GM18508 (cell line): ENCODE measurements around the gene YBX3.
"Not testable (repeated sequence)": the region's sequence is repeated elsewhere in the genome, so short reads cannot be mapped to it uniquely, and the experiment has no call there.

Experiments used
- ATAC-seq: cut with Tn5 transposase; IDR thresholded peaks from one replicate; pipeline ENCODE4 v1.9.1; 2021; ENCODE audit warnings: moderate number of reproducible peaks; ENCODE audit not compliant: insufficient read depth, unreplicated experiment

Gene YBX3

GRCh38 chr12:10722905-10723746, at the start of gene YBX3:
TSS of gene YBX3 (minus strand) at chr12:10723323. CDS start at chr12:10723111, 212 bp downstream.
- no peak for ATAC-seq

- ATAC-seq: no peak
Measured at GRCh38 chr12:10771132-10771733, 48.1 kb upstream of the YBX3 start.

GRCh38 chr12:10759657-10760056, 36.5 kb upstream of the YBX3 start:
- no peak for ATAC-seq

GRCh38 chr12:10756194-10756593, 33.1 kb upstream of the YBX3 start:
- ATAC-seq: no peak

GRCh38 chr12:10753059-10753458, 29.9 kb upstream of the YBX3 start:
- ATAC-seq: no peak

GRCh38 chr12:10750385-10750727, 27.2 kb upstream of the YBX3 start:
- ATAC-seq: no peak

GRCh38 chr12:10749700-10750384, 26.7 kb upstream of the YBX3 start:
- peak; percentile 78 for ATAC-seq

GRCh38 chr12:10747730-10748129, 24.6 kb upstream of the YBX3 start:
- ATAC-seq: no peak

- not testable (repeated sequence) for ATAC-seq
Measured at GRCh38 chr12:10743420-10743819, 20.3 kb upstream of the YBX3 start.

GRCh38 chr12:10741845-10742244, 18.7 kb upstream of the YBX3 start:
- ATAC-seq: no peak

GRCh38 chr12:10740182-10740581, 17.1 kb upstream of the YBX3 start:
- ATAC-seq: no peak

- ATAC-seq: no peak
Measured at GRCh38 chr12:10739157-10740118, 16.3 kb upstream of the YBX3 start.

GRCh38 chr12:10737249-10737648, 14.1 kb upstream of the YBX3 start:
- no peak for ATAC-seq

GRCh38 chr12:10736463-10736862, 13.3 kb upstream of the YBX3 start:
- ATAC-seq: no peak

GRCh38 chr12:10735428-10735827, 12.3 kb upstream of the YBX3 start:
- no peak for ATAC-seq

- ATAC-seq: no peak
Measured at GRCh38 chr12:10732549-10732948, 9.4 kb upstream of the YBX3 start.

GRCh38 chr12:10732066-10732465, 8.9 kb upstream of the YBX3 start:
- ATAC-seq: no peak

GRCh38 chr12:10730559-10730958, 7.4 kb upstream of the YBX3 start:
- ATAC-seq: no peak

GRCh38 chr12:10728091-10728490, 5.0 kb upstream of the YBX3 start:
- ATAC-seq: no peak

GRCh38 chr12:10726945-10727344, 3.8 kb upstream of the YBX3 start:
- ATAC-seq: no peak
